HCT116 (cell line): ENCODE results near the gene SMYD3. TPM values are rescaled to one million over a fixed set of nuclear protein-coding genes. Genes with fewer than 3 reads are reported as not detected.
A peak's percentile ranks its signal among the peaks of the same experiment; 100 is the strongest.

Experiments
- ATAC-seq: fragments of 200-7000 bp; cut with Tn5 transposase; 2 replicates; pipeline ENCODE4 v1.9.1; 2020; ENCODE audit warnings: mild to moderate bottlenecking, moderate library complexity
- BruUV-seq: library from RNA; stranded (reverse); fragments of 400-500 nt; replicated peaks from 2 replicates; lab custom pipeline; 2021; lab: Mats Ljungman, UMichigan
- CTCF ChIA-PET: fragments of 300-600 bp; sonication (Branson Sonifier 250); formaldehyde crosslinking; loops from one replicate; lab custom pipeline; 2021; ENCODE audit warnings: antibody characterized with exemption; lab: Charles Lee
- POLR2A ChIA-PET: fragments of 300-600, 350-600 bp; sonication (Branson Sonifier 250); formaldehyde crosslinking; loops from one replicate; lab custom pipeline; 2021; ENCODE audit warnings: antibody characterized with exemption; lab: Charles Lee
- RAD21 ChIA-PET, 2 experiments: fragments of 300-600 bp; sonication (Branson Sonifier 250); formaldehyde crosslinking; loops; one replicate each; lab custom pipeline; 2023; ENCODE audit warnings: low total read pairs in 2 of 2; ENCODE audit not compliant: uncharacterized antibody in 2 of 2, unreplicated experiment in 2 of 2, low non-redundant PET in 1 of 2; lab: Charles Lee
- DNase-seq: peaks from one replicate; pipeline ENCODE4 v3.0.0-alpha.2; 2010; ENCODE audit warnings: low read depth, low spot score
- H2AFZ ChIP-seq: fragments of 200-600 bp; shearing (Covaris generic), sonication (generic); 2 replicates; pipeline ENCODE4 v1.6.1; 2017; ENCODE audit warnings: low read depth, mixed run types, mixed read lengths, antibody characterized with exemption, low read length; ENCODE audit not compliant: poor library complexity, severe bottlenecking
- H3K27ac ChIP-seq: 2 replicates; pipeline ENCODE4 v1.5.1; 2012; ENCODE audit warnings: low read depth, low read length
- H3K27me3 ChIP-seq: fragments of 200-600 bp; sonication (generic); 2 replicates; pipeline ENCODE4 v1.6.1; 2016; ENCODE audit warnings: mixed run types, low read length, mixed read lengths; ENCODE audit not compliant: insufficient read depth
- H3K36me3 ChIP-seq, 2 experiments: fragments of 200-500 bp in 1 of 2; fragments of 200-600 bp in 1 of 2; sonication (Bioruptor generic) in 1 of 2; sonication (generic) in 1 of 2; 2 replicates each; pipeline versions ENCODE4 v1.5.1 to v1.6.1; 2014 to 2016; ENCODE audit warnings: low read length in 2 of 2, inconsistent platforms in 1 of 2, mixed read lengths in 1 of 2, mixed run types in 1 of 2; ENCODE audit not compliant: insufficient read depth in 2 of 2, control insufficient read depth in 1 of 2
- H3K4me1 ChIP-seq, 2 experiments: fragments of 200-600 bp in 1 of 2; sonication (generic) in 1 of 2; 2 replicates each; pipeline versions ENCODE4 v1.5.1 to v1.6.1; 2012 to 2017; ENCODE audit warnings: low read length in 2 of 2, inconsistent platforms in 1 of 2, mild to moderate bottlenecking in 1 of 2, mixed read lengths in 1 of 2, mixed run types in 1 of 2, moderate library complexity in 1 of 2; ENCODE audit not compliant: insufficient read depth in 2 of 2, control insufficient read depth in 1 of 2
- H3K4me2 ChIP-seq: fragments of 200-600 bp; sonication (generic); 2 replicates; pipeline ENCODE4 v1.6.1; 2017; ENCODE audit warnings: mixed run types, low read length, mixed read lengths
- H3K4me3 ChIP-seq, 2 experiments: fragments of 200-600 bp in 1 of 2; sonication (generic) in 1 of 2; replicated peaks in 1 of 2; 2 replicates each; pipeline ENCODE4 v1.5.1; 2011 to 2016; ENCODE audit warnings: low read length in 2 of 2, control low read depth in 1 of 2, low read depth in 1 of 2, mild to moderate bottlenecking in 1 of 2, mixed read lengths in 1 of 2, mixed run types in 1 of 2
- H3K79me2 ChIP-seq: fragments of 200-600 bp; sonication (generic); 2 replicates; pipeline ENCODE4 v1.6.1; 2017; ENCODE audit warnings: mild to moderate bottlenecking, mixed run types, low read length, moderate library complexity, mixed read lengths; ENCODE audit not compliant: insufficient read depth
- H3K9ac ChIP-seq: fragments of 200-600 bp; sonication (generic); 2 replicates; pipeline ENCODE4 v1.6.1; 2016; ENCODE audit warnings: low read length, mixed read lengths
- H3K9me2 ChIP-seq: fragments of 200-600 bp; sonication (generic), shearing (Covaris generic); 2 replicates; pipeline ENCODE4 v1.6.1; 2017; ENCODE audit warnings: mixed run types, mild to moderate bottlenecking, moderate library complexity; ENCODE audit not compliant: insufficient read depth
- H3K9me3 ChIP-seq, 2 experiments: fragments of 200-500 bp in 1 of 2; fragments of 200-600 bp in 1 of 2; sonication (Bioruptor generic) in 1 of 2; sonication (generic) in 1 of 2; 2 replicates each; pipeline ENCODE4 v1.6.1; 2014 to 2017; ENCODE audit warnings: low read length in 2 of 2, mixed read lengths in 2 of 2, inconsistent platforms in 1 of 2, low read depth in 1 of 2, mild to moderate bottlenecking in 1 of 2, mixed run types in 1 of 2, moderate library complexity in 1 of 2; ENCODE audit not compliant: control insufficient read depth in 1 of 2, insufficient read depth in 1 of 2
- H4K20me1 ChIP-seq: fragments of 200-600 bp; sonication (generic), shearing (Covaris generic); 2 replicates; pipeline ENCODE4 v1.6.1; 2017; ENCODE audit warnings: mixed run types, mild to moderate bottlenecking, moderate library complexity; ENCODE audit not compliant: insufficient read depth
- CBX3 ChIP-seq: IDR thresholded peaks from 2 replicates; pipeline ENCODE4 v1.6.1; 2012; ENCODE audit warnings: low read depth
- CEBPB ChIP-seq: IDR thresholded peaks from 2 replicates; pipeline ENCODE4 v1.6.1; 2012; ENCODE audit warnings: low read depth
- EGR1 ChIP-seq: IDR thresholded peaks from 2 replicates; pipeline ENCODE4 v1.6.1; 2012; ENCODE audit warnings: low read depth
- ELF1 ChIP-seq: IDR thresholded peaks from 2 replicates; pipeline ENCODE4 v1.6.1; 2012; ENCODE audit warnings: low read depth, borderline replicate concordance
- EZH2phosphoT487 ChIP-seq: fragments of 200-600 bp; IDR thresholded peaks from 2 replicates; pipeline ENCODE4 v1.6.1; 2018; ENCODE audit warnings: antibody characterized with exemption, borderline replicate concordance
- FOSL1 ChIP-seq: IDR thresholded peaks from 2 replicates; pipeline ENCODE4 v1.6.1; 2012; ENCODE audit warnings: low read depth
- MAX ChIP-seq: IDR thresholded peaks from 2 replicates; pipeline ENCODE4 v1.6.1; 2012
- POLR2A ChIP-seq: IDR thresholded peaks from 2 replicates; pipeline ENCODE4 v1.7.0; 2011; ENCODE audit warnings: borderline replicate concordance; ENCODE audit not compliant: insufficient read depth, insufficient read length; ENCODE audit errors: extremely low read depth
- POLR2AphosphoS5 ChIP-seq: IDR thresholded peaks from 2 replicates; pipeline ENCODE4 v1.6.1; 2011; ENCODE audit warnings: mild to moderate bottlenecking, low read depth, low read length, moderate library complexity
- RAD21 ChIP-seq: IDR thresholded peaks from 2 replicates; pipeline ENCODE4 v1.6.1; 2012; ENCODE audit warnings: low read depth, mild to moderate bottlenecking
- REST ChIP-seq: IDR thresholded peaks from 2 replicates; pipeline ENCODE4 v1.6.1; 2012; ENCODE audit warnings: low read depth
- SP1 ChIP-seq: IDR thresholded peaks from 2 replicates; pipeline ENCODE4 v1.6.1; 2012; ENCODE audit warnings: low read depth
- TCF7L2 ChIP-seq: IDR thresholded peaks from 2 replicates; pipeline ENCODE4 v1.7.0; 2011; ENCODE audit warnings: borderline replicate concordance, inconsistent platforms; ENCODE audit not compliant: insufficient read depth, insufficient read length; ENCODE audit errors: extremely low read depth
- YY1 ChIP-seq: IDR thresholded peaks from 2 replicates; pipeline ENCODE4 v1.6.1; 2011; ENCODE audit warnings: low read length, low read depth, moderate library complexity, mild to moderate bottlenecking; ENCODE audit not compliant: insufficient replicate concordance; ENCODE audit errors: extremely low read depth
- ZNF274 ChIP-seq: fragments of 200-500 bp; sonication (Bioruptor generic); IDR thresholded peaks from 2 replicates; pipeline ENCODE4 v1.6.1; 2014; ENCODE audit warnings: mild to moderate bottlenecking, low read depth, low read length, inconsistent platforms
- intact Hi-C: fragments of 100-400 bp; cut with micrococcal nuclease; formaldehyde crosslinking; loops from 2 replicates; pipeline ENCODE4 v1.10.0; 2022
- total RNA-seq: library from RNA; stranded (reverse); gene quantifications from one replicate; pipeline ENCODE4 v1.2.1, GENCODE V29; 2021; ENCODE audit not compliant: unreplicated experiment
- TF ChIP-seq, protein P1 (sequence below): IDR thresholded peaks from 2 replicates; pipeline ENCODE4 v1.6.1; 2012

SMYD3 gene
- total RNA-seq, 1 experiment from 2014 or later = 33.6 TPM

- DNase-seq = no peak
- H3K9ac ChIP-seq = no peak overlapping the region
- ChIA-PET POLR2A (no interaction called here), RAD21 (no interaction called here), CTCF (no interaction called here)
- H3K9me3 ChIP-seq = no peaks in the 10 kb centered on the region
- H3K27me3 ChIP-seq = no peaks in the 10 kb centered on the region
- H3K4me1 ChIP-seq = no peaks in the 10 kb centered on the region
- no peak overlapping the region for H3K27ac ChIP-seq
- H3K79me2 ChIP-seq = no peaks in the 10 kb centered on the region
- intact Hi-C loops = no loop called here
- no peak for ATAC-seq
- H3K9me2 ChIP-seq = no peaks in the 10 kb centered on the region
- no peaks in the 10 kb centered on the region for H4K20me1 ChIP-seq
- no TSS peak for BruUV-seq
- H3K4me2 ChIP-seq = no peak overlapping the region
- H2AFZ ChIP-seq = no peak overlapping the region
- TF ChIP-seq CEBPB = no peak
- TF ChIP-seq CBX3 = 0 out of 2 replicates have a peak, but pooled peaks have one; percentile 18
- no peak for TF ChIP-seq FOSL1
- no peak for TF ChIP-seq MAX
- no peak for TF ChIP-seq TCF7L2
- no peaks in the 10 kb centered on the region for H3K36me3 ChIP-seq
- H3K4me3 ChIP-seq = no peak overlapping the region
These were observed 248.8 kb downstream of the SMYD3 start for GRCh38 chr1:246258250-246258649.

- CTCF ChIA-PET = no interaction called here
- Histone ChIP-seq H3K4me2 (no peak overlapping the region), H3K4me3 (no peak overlapping the region), H4K20me1 (no peaks in the 10 kb centered on the region), H3K27me3 (no peaks in the 10 kb centered on the region), H3K79me2 (no peaks in the 10 kb centered on the region), H3K36me3 (no peaks in the 10 kb centered on the region), H3K4me1 (no peaks in the 10 kb centered on the region), H2AFZ (no peak overlapping the region), H3K9me2 (no peaks in the 10 kb centered on the region), H3K27ac (no peak overlapping the region), H3K9me3 (no peaks in the 10 kb centered on the region), H3K9ac (no peak overlapping the region)
- no peak for ATAC-seq
- POLR2A ChIA-PET = no interaction called here
- DNase-seq = no peak
- RAD21 ChIA-PET = no interaction called here
- intact Hi-C loops = no loop called here
- BruUV-seq = no TSS peak
- TF ChIP-seq ZNF274 (no peak), SP1 (no peak), ELF1 (no peak), POLR2A (no peak), TCF7L2 (no peak), EZH2phosphoT487 (no peak), REST (no peak), POLR2AphosphoS5 (no peak), YY1 (no peak), RAD21 (no peak), EGR1 (no peak)
- TF ChIP-seq, protein P1, sequence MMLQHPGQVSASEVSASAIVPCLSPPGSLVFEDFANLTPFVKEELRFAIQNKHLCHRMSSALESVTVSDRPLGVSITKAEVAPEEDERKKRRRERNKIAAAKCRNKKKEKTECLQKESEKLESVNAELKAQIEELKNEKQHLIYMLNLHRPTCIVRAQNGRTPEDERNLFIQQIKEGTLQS = no peak
These were observed 251.3 kb downstream of the SMYD3 start for GRCh38 chr1:246255773-246256172.
